ENCODE results near the gene ZNF391.
"Not testable (repeated sequence)": the region's sequence is repeated elsewhere in the genome, so short reads cannot be mapped to it uniquely, and the experiment has no call there.

ZNF391 gene

DNA sequence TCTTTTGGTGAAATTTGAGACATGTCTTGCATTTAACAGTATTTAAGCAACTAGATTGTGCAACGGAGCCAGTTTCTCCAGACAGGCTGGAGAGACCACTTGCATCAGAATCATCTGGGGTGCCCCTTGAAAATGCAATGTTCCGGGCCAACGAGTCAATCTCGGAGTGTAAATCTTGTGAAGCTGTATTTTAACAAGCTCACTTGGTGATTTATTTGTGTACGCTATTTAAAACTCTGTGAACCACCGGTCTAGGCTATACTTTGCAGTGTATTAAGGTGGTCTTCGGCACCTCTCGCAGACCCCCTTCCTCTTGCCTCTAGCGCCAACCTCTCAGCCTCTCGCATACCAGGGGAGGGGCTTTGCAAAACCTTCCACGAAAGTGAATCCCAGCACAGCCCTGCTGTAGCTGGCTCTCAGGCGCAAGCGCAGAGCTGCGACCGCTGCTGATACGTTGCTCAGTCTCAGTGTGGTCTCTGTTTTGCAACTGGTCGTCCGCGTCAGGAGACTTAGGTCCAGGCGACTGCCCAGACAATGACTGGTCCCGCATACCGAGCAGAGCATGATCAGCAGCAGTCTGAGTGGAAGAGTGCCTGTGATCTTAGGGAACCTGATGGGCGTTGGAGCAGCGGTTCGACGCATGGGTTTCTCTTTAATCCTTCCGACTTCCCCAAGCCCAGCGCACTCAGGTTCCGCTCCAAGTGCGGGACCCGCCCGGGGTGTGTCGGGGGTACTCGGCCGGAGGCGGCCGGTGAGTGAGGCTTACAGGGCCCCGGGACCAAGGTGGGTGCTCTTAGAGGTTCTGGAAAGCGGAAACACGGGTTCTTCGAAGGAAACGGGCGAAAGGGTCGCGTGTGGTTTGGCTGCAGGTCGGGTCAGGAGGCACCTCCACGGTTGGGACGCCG lies at the start of gene ZNF391:
TSS of gene ZNF391 (plus strand) at position 467 of the 905 bp plus-strand sequence. CDS start 11,612 bp downstream, outside the sequence.
- peak; percentile 43 for DNase-seq (ENCODE audit: low read depth, low spot score)

DNA sequence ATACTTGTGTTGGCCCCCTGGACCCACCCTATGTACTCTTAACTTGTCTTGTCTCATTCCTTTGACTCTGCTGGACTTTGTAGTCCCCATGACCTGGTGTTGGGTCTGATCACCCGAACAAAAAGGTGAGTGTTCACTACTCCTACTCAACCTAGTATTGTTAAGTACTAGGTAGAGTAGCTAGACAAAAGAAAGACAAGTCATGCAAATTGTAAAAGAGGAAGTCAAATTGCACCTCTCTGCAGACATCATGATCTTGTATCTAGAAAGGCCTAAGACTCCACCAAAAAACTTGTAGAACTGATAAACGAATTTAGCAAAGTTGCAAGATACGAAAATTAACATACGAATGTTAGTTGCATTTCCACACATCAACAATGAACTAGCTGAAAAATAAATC lies 35.7 kb upstream of the ZNF391 start:
- no peak for DNase-seq (ENCODE audit: low read depth, low spot score)

DNA sequence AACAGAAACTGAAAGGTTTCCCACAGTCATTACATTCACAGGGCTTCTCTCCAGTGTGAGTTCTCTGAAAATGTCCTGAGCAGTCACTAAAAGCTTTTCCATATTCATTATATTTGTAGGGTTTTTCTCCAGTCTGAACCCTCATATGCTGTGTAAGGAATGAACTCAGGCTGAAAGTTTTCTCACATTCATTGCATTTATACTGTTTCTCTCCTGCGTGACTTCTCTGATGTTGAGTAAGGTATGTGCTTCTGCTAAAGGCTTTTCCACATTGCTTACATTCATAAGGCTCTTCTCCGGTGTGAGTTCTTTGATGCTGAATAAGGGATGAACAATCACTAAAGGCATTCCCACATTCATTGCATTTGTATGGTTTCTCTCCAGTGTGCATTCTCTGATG lies 29.8 kb upstream of the ZNF391 start:
- no peak for DNase-seq (ENCODE audit: low read depth, low spot score)

DNA sequence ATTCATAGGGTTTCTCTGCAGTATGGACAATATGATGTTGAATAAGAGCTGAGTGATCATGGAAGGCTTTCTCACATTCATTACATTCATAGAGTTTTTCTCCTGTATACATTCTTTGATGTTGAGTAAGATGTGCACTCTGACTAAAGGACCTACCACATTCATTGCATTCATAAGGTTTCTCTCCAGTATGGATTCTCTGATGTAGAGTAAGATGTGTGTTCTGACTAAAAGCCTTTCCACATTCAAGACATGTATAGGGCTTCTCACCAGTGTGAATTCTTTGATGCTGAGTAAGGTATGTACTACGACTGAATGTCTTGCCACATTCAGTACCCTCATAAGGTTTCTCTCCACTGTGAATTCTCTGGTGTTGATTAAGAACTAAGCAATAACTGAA lies 29.3 kb upstream of the ZNF391 start:
- DNase-seq (ENCODE audit: low read depth, low spot score) = no peak

DNA sequence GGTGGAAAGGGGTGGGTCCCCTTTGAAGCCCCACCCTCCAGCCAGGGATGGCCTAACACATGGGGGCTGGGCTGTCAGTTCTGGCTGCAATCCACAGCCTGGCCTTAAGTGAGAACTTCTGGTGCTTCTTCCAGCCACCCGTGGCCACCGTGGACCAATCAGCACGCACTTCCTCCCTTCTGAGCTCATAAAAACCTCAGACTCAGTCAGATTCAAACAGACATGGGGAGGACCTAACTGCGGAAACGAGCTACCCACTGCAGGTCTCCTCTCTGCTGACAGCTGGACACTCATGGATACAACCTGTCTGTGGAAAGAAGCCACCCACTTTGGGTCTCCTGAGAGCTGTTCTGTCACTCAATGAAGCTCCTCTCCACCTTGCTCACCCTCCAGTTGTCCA lies 20.4 kb upstream of the ZNF391 start:
- DNase-seq (ENCODE audit: low read depth, low spot score) = no peak

DNA sequence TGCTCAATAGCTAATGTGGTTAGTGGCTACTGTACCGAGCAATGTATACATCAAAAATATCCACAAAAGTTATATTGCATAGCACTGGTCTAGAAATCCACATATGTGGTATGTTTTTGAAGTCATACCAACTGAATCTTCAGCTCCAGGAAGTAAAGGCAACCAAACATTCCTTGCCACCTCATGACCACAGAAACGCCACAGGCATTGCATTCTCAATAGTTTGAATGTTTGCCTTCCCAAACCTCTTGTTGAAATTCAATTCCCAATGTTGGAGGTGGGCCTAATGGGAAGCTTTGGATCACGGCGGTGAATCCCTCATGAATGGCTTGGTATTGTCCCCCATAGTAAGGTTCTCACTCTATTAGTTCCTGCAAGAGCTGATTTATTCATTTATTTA lies 18.2 kb upstream of the ZNF391 start:
- no peak for DNase-seq (ENCODE audit: low read depth, low spot score)

DNA sequence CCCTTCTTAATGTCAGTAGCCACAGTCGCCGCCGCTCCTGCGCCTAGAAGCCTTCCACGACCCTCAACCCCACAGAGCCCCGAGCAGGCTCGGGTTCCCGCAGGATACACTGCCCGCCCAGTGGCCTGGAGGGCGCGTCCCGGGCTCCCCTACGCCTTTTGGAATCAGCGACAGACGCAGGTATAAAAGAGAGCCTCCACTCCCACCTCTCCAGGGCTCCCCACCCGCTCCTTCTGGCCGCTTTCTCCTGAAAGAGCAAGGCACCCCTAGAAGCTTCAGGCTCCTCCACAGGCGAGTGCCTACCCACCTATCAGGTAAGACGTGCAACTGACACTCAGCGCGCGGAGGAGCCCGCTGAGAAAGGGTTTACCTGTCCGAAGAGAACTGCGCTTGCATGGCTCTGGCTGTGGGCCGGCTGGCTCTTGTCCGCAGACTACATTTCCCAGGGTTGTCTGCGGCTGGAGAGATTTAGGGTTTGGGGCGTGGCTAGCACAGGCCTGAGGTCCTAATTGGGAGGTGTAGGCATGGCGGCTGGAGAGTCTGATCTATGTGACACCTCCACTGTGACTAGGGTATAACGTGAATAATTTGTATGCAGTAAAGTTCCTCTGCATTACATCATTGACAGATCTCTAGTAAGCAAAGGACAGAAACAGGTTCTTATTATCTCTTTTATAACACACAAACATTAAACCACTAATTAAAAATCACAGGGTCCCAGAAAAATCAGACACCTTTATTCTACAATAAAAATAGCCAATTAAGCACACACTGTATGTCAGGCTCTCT lies 13.5 kb upstream of the ZNF391 start:
- DNase-seq (ENCODE audit: low read depth, low spot score) = no peak

DNA sequence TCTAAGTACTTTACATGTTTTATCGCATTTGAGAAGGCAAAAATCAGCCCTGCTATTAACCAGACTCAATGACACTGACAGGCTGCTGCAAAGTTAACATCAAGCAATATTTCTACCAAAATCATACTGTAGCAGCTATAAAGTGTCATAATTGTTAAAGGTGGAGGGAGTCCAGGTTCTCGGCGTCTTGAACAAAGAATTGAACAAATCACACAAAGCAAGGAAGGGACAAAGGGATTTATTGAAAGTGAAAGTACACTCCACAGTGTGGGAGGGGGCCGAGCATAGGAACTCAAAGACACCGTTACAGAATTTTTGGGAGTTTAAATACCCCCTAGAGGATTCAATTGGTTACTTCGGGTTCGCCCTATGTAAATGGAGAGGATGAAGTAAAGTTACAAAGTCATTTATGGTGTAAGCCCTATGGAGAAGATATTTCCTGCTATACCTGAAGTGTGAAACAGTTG lies 12.9 kb upstream of the ZNF391 start:
- DNase-seq (ENCODE audit: low read depth, low spot score) = no peak

DNA sequence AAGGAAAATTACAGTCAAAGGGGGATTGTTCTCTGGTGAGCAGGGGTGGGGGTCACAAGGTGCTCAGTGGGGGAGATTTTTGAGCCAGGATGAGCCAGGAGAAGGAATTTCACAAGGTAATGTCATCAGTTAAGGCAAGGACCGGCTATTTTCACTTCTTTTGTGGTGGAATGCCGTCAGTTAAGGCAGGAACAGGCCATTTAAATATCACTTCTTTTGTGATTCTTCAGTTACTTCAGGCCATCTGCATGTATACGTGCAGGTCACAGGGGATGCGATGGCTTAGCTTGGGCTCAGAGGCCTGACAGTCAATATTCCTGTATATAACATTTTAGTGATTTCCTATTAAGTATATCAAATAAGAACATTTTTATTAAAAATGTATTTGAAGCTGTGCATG lies 10.2 kb upstream of the ZNF391 start:
- DNase-seq (ENCODE audit: low read depth, low spot score) = not testable (repeated sequence)

DNA sequence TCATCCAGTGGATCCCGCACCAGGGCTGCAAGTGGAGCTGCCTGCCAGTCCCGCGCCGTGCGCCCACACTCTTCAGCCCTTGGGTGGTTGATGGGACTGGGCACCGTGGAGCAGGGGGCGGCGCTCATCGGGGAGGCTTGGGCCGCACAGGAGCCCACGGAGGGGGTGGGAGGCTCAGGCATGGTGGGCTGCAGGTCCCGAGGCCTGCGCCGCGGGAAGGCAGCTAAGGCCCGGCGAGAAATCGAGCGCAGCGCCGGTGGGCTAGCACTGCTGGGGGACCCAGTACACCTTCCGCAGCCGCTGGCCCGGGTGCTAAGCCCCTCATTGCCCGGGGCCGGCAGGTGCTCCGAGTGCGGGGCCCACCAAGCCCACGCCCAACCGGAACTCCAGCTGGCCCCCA lies 7.6 kb upstream of the ZNF391 start:
- DNase-seq (ENCODE audit: low read depth, low spot score) = not testable (repeated sequence)

DNA sequence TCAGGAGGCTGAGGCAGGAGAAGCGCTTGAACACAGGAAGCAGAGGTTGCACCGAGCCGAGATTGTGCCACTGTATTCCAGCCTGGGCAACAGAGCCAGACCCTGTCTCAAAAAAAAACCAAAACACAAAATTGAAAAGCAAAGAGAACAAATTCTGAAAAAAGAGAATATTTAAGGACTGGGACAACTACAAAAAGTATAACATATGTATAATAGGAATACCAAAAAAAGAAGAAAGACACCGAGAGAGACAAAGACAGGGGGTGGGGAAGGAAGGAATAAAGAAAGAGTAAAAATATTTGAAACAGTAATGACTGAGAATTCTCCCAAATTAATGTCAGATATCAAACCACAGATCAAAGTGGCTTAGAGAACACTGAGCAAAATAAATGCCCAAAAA lies 5.5 kb upstream of the ZNF391 start:
- DNase-seq (ENCODE audit: low read depth, low spot score) = no peak

DNA sequence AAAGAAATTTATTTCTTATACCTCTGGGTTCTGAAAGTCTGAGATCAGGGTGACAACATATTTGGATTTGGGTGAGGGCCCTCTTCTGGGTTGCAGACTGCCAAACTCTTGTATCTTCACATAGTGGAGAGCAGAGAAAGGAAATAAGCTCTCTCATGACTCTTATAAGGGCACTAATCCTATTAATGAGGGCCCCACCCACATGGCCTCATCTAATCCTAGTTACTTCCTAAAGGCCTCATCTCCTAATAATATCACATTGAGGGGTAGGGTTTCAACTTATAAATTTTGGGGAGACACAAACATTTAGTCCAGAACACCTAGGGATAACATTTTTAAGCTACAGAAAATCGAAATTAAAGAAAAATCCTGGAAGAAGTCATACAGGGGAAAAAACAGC lies 5.1 kb upstream of the ZNF391 start:
- DNase-seq (ENCODE audit: low read depth, low spot score) = no peak

DNA sequence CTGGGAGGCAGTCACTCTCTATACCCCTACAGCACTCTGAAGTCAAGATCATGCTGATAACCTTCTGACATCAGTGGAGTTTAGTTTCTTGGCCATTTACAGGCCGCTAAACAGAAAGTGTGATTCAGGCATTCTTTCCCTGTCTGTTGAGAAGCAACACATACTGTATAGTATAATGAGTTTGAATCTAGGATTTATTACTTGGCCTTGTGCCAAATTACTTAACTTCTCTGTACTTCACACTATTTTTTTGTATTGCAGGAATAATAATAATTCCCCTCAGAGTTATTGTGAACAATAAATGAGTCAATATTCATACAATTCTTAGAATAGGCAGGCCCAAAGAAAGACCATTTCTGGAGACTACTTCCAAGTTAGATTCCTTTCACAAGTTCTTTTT lies 4.1 kb downstream of the ZNF391 start:
- no peak for DNase-seq (ENCODE audit: low read depth, low spot score)

DNA sequence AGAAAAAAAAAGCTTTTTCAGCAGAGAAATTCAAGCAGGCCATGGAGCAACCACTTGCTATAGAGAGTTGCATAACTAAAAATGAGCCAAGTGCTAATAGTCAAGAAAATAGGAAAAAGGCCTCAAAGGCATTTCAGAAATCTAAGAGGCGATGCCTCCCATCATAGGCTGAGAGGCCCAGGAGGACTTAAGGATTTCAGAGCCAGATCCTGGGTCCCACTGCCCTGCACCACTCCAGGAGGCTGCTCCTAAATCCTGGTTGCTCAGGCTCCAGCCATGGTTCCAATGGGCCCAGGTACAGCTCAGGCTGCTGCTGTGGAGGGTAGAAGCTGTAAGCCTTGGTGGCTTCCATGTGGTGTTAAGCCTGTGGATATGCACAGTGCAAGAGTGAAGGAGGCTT lies 5.5 kb downstream of the ZNF391 start:
- DNase-seq (ENCODE audit: low read depth, low spot score) = no peak

DNA sequence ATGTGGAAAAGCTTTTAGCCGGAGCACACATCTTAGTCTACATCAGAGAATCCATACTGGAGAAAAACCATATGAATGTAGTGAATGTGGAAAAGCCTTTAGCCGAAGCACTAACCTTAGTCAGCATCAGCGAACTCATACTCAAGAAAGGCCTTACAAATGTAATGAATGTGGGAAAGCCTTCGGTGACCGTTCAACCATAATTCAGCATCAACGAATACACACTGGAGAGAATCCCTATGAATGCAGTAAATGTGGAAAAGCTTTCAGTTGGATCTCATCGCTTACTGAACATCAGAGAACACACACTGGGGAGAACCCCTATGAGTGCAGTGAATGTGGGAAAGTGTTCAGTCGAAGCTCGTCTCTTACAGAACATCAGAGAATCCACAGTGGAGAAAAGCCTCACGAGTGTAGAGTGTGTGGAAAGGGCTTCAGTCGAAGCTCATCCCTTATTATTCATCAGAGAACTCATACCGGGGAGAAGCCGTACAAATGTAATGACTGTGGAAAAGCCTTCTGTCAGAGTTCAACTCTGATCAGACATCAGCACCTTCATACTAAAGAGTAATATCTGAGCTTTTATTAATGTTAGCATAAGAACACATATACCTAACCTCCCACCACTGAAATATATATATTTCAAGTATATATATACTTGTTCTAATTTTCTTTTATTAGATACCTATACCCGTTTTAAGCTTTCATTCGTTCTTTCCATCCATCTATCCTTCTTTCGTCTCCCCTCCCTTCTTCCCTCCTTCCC lies 12.5 kb downstream of the ZNF391 start:
- DNase-seq (ENCODE audit: low read depth, low spot score) = no peak

DNA sequence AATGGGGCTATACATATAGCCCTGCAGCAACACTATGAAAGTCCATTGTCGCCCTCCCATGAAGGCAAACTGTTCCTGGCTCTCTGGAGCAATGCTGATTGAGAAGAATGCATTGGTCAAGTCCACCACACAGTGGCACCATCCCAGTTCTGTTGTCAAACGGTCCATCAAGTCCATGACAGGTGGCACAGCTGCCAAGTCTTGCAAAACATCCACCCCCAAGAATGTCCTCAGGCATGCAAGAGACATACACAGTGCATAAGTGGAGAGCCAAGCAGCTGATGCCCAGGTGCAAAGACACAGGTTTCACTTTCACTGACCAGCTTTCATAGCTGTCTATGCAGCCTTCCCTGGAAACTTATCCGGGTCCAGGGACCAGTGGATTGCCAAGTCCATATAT lies 17.5 kb downstream of the ZNF391 start:
- no peak for DNase-seq (ENCODE audit: low read depth, low spot score)

DNA sequence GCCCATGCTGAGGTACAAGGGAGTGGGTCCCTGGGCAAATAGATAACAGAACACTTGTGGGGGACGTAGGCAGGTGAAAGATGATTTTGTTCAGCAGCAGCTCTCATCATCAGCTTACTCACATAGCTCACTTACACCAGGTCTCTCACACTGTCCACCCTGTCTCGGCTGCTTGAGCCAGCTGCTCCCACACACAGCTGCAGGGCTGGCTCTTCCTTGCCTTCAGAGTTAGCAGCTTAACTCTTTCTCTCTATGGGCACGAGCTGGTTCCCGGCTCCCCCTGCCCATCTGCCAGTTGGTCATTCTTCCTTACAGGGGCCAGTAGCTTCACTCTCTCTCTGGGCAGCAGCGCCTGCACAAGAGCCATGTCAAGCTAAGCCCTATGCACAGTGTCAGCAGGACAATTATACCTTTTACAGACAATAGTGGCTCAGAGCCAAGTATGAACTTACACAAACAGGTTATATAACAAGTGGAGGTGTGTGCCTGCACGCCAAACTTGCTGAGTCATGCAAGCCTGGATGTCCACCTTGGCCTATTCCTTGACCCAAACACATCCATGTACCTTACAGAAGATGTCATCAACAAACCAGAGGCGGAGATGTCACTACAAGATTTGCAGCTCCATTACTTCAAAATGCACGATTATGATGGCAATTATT lies 18.7 kb downstream of the ZNF391 start:
- DNase-seq (ENCODE audit: low read depth, low spot score) = no peak

DNA sequence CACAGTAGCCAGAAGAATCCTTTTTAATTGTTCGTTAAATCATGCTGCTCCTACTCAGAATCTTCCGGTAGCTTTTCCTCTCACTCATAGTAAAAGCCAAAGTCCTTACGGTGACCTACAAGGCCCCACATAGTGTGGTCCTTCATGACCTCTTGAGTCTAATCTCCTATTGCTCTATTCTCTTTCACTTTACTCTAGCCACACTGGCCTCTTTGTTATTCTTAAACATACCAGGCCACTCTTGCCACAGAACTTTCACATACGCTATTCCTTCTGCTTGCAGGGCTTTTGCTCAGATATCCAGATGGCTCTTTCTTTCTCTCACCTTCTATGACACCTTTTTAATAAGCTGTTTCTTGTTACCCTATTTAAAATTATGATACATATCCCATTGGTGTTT lies 25.7 kb downstream of the ZNF391 start:
- no peak for DNase-seq (ENCODE audit: low read depth, low spot score)

DNA sequence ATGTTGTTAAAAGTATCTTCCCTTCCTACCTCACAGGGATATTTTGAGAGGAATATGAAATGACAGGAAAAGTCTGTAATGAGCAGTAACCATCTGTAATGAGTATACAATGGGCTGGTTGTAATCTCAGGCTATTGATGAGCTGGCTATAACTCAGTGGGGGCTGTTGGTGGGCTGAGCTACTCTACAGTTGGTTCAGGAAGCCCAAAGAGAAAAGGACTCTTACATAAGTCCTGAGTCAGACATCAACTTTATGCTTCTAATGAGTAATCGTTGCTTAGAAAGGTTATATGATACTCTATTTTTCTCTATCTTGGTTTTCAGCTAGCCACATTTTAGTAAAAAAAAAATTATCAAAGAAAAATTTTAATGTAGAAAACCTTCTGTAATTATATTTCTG lies 26.4 kb downstream of the ZNF391 start:
- DNase-seq (ENCODE audit: low read depth, low spot score) = no peak

DNA sequence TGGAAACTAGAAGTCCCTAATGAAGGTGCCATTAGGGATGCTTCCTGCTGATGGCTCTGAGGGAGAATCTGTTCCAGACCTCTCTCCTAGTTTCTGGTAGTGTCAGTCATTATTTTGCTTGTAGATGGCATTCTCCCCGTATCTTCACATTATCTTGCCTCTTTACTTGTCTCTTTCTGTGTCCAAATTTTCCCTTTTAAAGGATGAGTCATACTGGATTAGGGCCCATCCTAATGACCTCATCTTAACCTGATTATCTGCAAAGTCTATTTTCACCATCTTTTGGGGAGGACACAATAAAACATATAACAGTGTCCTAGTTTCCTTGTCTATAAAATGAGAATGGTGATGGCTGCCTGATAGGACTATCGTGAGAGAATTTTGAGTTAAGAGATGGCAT lies 27.3 kb downstream of the ZNF391 start:
- DNase-seq (ENCODE audit: low read depth, low spot score) = no peak

DNA sequence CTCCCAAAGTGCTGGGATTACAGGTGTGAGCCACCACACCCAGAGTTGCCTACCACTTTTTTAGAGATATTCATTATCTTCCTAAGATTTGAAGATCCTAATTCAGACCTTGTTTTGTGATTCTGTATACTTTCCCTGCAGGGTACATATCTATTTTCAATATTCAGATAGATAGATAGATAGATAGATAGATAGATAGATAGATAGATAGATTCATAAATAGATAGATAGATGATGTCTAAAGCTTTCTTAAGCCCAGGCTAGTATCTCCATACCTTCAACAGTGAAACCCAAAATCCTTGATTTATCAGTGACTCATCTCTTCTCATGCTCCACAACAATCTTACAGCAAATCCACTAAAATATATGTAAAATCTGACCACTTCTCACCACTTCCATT lies 30.8 kb downstream of the ZNF391 start:
- no peak for DNase-seq (ENCODE audit: low read depth, low spot score)

Measured in smooth muscle cell of the brain vasculature (primary cell).